Thoracic aorta (tissue), 2 donors: ENCODE measurements around the gene GPR137B. TPM values are rescaled to one million over a fixed set of nuclear protein-coding genes. Genes with fewer than 3 reads are reported as not detected.
"Not testable (repeated sequence)": the region's sequence is repeated elsewhere in the genome, so short reads cannot be mapped to it uniquely, and the experiment has no call there.

Experiments used
- ATAC-seq: fragments of 150-250 bp; one replicate; pipeline ENCODE4 v1.8.0; 2017; ENCODE audit warnings: low read depth; ENCODE audit not compliant: insufficient number of reproducible peaks, low FRiP score
- DNase-seq: peaks from one replicate; pipeline ENCODE4 v3.0.0-alpha.2; 2020; ENCODE audit warnings: low spot score
- H3K27ac ChIP-seq, 2 donors: fragments of 200-600 bp; sonication (generic); 1 replicate in 1 of 2; 2 replicates in 1 of 2; pipeline ENCODE4 v1.5.1; 2016; ENCODE audit warnings: mild to moderate bottlenecking in 2 of 2, moderate library complexity in 2 of 2
- H3K27me3 ChIP-seq: fragments of 200-600 bp; sonication (generic); replicated peaks from 2 replicates; pipeline ENCODE4 v1.6.0; 2016; ENCODE audit warnings: mild to moderate bottlenecking; ENCODE audit not compliant: insufficient read depth
- H3K36me3 ChIP-seq: fragments of 200-600 bp; sonication (generic); one replicate; pipeline ENCODE4 v1.5.1; 2016
- H3K4me1 ChIP-seq, 2 donors: fragments of 200-600 bp; sonication (generic); 1 replicate in 1 of 2; 2 replicates in 1 of 2; pipeline versions ENCODE4 v1.5.1 to v1.6.0; 2016; ENCODE audit warnings: low read depth in 2 of 2, mild to moderate bottlenecking in 1 of 2; ENCODE audit not compliant: control insufficient read depth in 1 of 2
- H3K4me3 ChIP-seq: fragments of 200-600 bp; sonication (generic); 2 replicates; pipeline ENCODE4 v1.5.1; 2016; ENCODE audit warnings: mild to moderate bottlenecking
- H3K9me3 ChIP-seq: fragments of 200-600 bp; sonication (generic); 2 replicates; pipeline ENCODE4 v1.5.1; 2016
- CTCF ChIP-seq: fragments of 200-600 bp; sonication (generic); IDR thresholded peaks from one replicate; pipeline ENCODE4 v1.5.1; 2019; ENCODE audit warnings: antibody characterized with exemption
- total RNA-seq, 2 donors: library from RNA; depleted of rRNA; stranded (reverse); fragments of >200 nt; gene quantifications; one replicate each; pipeline versions ENCODE4 v1.1.0 to v1.2.3, GENCODE V29; 2016

GPR137B gene
- total RNA-seq, 2 donors from 2014 or later, result 17.2 to 39.0 TPM

GRCh38 chr1:236154671-236155398 lies 12.5 kb downstream of the GPR137B start:
- Histone ChIP-seq H3K4me1 (no peaks in the 10 kb centered on the region), H3K27ac (no peak overlapping the region), H3K27me3 (no peaks in the 10 kb centered on the region), H3K9me3 (no peaks in the 10 kb centered on the region), H3K4me3 (no peak overlapping the region), H3K36me3 (no peaks in the 10 kb centered on the region)
- DNase-seq, result no peak
- no peak for ATAC-seq
- TF ChIP-seq CTCF, result no peak

DNA sequence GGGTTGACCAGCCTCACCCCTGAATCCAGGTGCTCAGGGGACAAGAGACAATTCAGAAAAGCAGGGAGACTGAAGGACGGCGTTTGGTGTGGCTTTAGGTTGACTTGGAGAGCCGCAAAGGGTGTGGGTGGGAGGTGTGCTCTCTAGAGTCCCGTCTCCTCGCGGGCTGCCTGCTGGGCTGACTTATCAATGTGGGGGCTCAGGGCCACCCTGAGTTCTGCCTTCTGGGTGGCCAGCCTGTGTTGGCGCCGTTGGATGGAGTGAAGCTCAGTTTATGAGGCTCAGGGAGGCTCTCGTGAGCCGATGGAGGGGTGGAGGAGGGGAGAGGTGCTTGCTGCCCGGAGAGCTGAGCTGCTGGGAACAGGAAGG lies 13.0 kb downstream of the GPR137B start:
- Histone ChIP-seq H3K27me3 (no peaks in the 10 kb centered on the region), H3K4me3 (no peak overlapping the region), H3K36me3 (no peaks in the 10 kb centered on the region), H3K9me3 (no peaks in the 10 kb centered on the region), H3K4me1 (no peaks in the 10 kb centered on the region), H3K27ac (no peak overlapping the region)
- DNase-seq (no peak), ATAC-seq (no peak)
- no peak for TF ChIP-seq CTCF

GRCh38 chr1:236155841-236156503 lies 13.6 kb downstream of the GPR137B start:
- Histone ChIP-seq H3K4me1 (no peaks in the 10 kb centered on the region), H3K27me3 (no peaks in the 10 kb centered on the region), H3K9me3 (no peaks in the 10 kb centered on the region), H3K36me3 (no peaks in the 10 kb centered on the region), H3K4me3 (no peak overlapping the region), H3K27ac (no peak overlapping the region)
- no peak for ATAC-seq
- no peak for DNase-seq
- TF ChIP-seq CTCF, result no peak

DNA sequence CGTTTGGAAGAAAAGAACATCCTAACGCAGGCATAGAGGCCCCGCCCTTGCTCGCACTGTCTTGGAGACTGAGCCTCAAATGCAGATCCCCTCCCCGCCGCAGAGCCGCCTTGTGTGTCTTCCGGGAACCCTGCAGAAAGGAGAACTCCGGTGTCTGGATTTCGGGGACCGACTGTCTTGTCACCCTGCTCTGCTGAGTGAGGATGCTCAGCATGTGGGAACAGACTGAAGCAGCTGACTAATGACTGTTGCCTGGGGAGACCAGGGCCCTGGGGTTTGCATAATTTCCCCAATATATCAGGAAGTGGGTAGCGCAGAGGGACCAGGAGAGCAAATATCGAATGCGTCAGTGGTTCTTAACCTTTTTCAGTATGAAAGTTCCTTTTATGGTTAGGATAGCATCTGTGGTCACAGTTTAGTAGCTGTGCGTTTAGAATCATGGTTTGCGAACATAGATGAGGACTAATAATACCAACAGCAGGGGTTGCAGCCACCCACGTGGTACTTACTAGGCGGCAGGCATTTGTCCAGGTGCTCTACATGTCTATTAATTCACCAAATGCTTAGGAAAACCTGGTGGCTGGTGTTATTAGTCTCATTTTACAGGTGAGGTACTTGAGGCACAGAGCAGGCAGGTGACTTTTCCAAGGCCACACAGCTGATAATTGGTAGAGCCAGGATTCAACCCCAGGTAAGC lies 14.3 kb downstream of the GPR137B start:
- DNase-seq (no peak), ATAC-seq (no peak)
- no peaks in the 10 kb centered on the region for H3K36me3 ChIP-seq

GRCh38 chr1:236158072-236158471 lies 15.7 kb downstream of the GPR137B start:
- H3K27me3 ChIP-seq, H3K27ac ChIP-seq, H3K36me3 ChIP-seq, DNase-seq, H3K4me1 ChIP-seq, ATAC-seq, H3K4me3 ChIP-seq: not testable (repeated sequence)
- H3K9me3 ChIP-seq, result peaks cover 14% of the 10 kb centered on the region

More for the DNA sequence above, 14.3 kb downstream of the GPR137B start:
- peaks cover 5% of the 10 kb centered on the region for H3K9me3 ChIP-seq
- H3K27ac ChIP-seq, result no peak overlapping the region
- no peaks in the 10 kb centered on the region for H3K27me3 ChIP-seq
- H3K4me3 ChIP-seq, result no peak overlapping the region
- H3K4me1 ChIP-seq, result no peaks in the 10 kb centered on the region
- no peak for TF ChIP-seq CTCF
